Measurements from ENCODE around the gene COX7C.
A peak's percentile ranks its signal among the peaks of the same experiment; 100 is the strongest.
"Not testable (repeated sequence)": the region's sequence is repeated elsewhere in the genome, so short reads cannot be mapped to it uniquely, and the experiment has no call there.

Gene COX7C, protein sequence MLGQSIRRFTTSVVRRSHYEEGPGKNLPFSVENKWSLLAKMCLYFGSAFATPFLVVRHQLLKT

DNA sequence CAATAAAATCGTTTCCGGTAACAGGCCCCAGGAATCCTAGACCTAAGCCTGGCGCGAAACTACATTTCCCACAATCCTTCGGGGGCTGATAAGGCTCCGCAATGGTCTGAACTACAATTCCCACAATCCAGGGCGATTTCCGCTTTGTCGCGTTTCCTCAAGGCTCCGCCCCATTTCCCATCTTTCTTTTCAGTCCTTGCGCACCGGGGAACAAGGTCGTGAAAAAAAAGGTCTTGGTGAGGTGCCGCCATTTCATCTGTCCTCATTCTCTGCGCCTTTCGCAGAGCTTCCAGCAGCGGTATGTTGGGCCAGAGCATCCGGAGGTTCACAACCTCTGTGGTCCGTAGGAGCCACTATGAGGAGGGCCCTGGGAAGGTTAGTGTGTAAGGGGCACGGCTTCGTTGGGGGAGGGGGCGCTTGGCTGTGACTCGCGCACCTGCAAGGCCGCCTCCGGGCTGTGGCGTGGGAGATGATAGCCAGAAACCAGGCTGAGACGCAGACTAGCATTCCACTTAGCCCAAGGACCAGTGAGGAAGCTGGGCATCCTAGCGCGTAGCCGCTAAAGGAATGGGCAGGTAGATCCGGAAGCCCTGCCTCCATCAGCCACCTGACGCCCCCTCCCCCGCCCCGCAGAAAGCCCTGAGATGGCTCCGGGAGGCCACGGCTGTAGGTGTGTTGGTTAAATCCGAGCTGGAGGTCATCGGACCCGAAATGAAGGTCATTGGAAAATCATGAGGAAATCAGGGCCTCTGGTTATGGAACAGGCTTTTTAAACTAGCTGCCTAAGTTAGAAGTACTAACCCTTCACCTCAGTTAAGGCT, at the start of gene COX7C:
TSS of gene COX7C (plus strand) at position 186 of the 821 bp plus-strand sequence. CDS start at position 301, 115 bp downstream.
- peak within 1 kb of the TSS; percentile 98 for H3K9ac ChIP-seq (ENCODE audit: low read length)
- H3K9me3 ChIP-seq (ENCODE audit: control insufficient read depth, low read length): no peaks in the 10 kb centered on the region
- peak within 1 kb of the TSS; percentile 99 for H3K4me3 ChIP-seq (ENCODE audit: low read length)
- H3K27me3 ChIP-seq (ENCODE audit: control insufficient read depth, insufficient read depth, low read length): no peaks in the 10 kb centered on the region
- H3K36me3 ChIP-seq (ENCODE audit: control insufficient read depth, insufficient read depth, low read length): no peaks in the 10 kb centered on the region
- H3K4me1 ChIP-seq (ENCODE audit: control insufficient read depth, insufficient read depth, low read length): no peaks in the 10 kb centered on the region

DNA sequence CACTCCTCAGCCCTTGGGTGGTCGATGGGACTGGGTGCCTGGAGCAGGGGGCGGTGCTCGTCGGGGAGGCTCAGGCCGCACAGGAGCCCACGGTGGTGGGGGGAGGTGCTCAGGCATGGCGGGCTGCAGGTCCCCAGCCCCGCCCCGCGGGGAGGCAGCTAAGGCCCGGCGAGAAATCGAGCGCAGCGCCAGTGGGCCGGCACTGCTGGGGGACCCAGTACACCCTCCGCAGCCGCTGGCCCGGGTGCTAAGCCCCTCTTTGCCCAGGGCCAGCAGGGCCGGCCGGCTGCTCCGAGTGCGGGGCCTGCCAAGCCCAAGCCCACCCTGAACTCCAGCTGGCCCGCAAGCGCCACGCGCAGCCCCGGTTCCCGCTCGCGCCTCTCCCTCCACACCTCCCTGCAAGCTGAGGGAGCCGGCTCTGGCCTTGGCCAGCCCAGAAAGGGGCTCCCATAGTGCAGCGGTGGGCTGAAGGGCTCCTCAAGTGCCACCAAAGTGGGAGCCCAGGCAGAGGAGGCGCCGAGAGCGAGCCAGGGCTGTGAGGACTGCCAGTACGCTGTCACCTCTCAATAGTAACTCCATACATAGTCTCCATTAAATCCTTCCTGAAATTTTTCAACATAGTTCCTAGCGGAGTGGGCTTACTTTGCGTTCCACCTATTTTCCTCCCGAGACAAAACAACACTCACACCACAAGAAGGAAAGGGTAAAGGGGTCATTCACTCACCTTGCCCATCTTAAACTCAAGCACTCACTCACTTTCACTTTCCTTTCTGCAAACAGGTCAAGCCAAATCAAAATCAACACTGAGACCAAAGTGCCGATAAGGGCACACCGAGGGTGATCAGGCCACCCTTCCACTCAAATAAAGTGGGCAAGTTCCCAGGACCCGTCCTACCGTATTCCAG, 48.0 kb upstream of the COX7C start:
- H3K4me1 ChIP-seq (ENCODE audit: control insufficient read depth, insufficient read depth, low read length); H3K27me3 ChIP-seq (ENCODE audit: control insufficient read depth, insufficient read depth, low read length); H3K36me3 ChIP-seq (ENCODE audit: control insufficient read depth, insufficient read depth, low read length); H3K4me3 ChIP-seq (ENCODE audit: low read length); H3K9ac ChIP-seq (ENCODE audit: low read length); H3K9me3 ChIP-seq (ENCODE audit: control insufficient read depth, low read length): not testable (repeated sequence)

DNA sequence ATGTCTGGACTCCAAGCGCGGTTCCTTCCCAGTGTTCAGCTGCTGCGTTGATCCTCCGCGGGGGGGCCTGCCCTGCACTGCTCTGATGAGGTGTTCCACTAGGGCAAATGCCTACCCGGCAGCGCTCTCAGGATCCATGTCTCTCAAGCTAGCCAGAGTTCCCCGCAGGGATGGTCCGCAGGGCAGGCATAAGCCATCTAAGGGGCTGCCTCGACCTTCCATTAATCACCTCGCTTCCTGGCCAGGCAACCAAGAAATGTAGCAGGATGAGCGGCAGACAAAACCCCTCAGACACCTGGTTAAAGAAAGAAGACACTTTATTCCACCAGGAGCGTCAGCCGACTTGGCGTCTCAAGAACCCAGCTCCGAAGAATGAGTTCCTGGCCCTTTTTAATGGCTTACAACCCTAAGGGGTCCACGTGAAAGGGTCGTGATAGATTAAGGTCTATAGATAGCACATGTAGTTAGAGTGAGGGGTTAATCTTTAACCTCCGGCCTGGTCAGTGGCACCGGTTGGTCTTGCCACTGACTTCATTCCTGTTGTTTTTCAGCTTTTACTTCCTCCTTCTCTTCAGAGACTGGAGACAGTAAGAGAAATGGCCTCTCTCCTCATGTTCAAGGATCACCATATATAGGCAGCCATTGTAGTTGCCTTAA, 47.2 kb upstream of the COX7C start:
- no peaks in the 10 kb centered on the region for H3K36me3 ChIP-seq (ENCODE audit: control insufficient read depth, insufficient read depth, low read length)
- H3K9ac ChIP-seq (ENCODE audit: low read length): no peak overlapping the region
- H3K9me3 ChIP-seq (ENCODE audit: control insufficient read depth, low read length): no peaks in the 10 kb centered on the region
- no peaks in the 10 kb centered on the region for H3K4me1 ChIP-seq (ENCODE audit: control insufficient read depth, insufficient read depth, low read length)
- no peak overlapping the region for H3K4me3 ChIP-seq (ENCODE audit: low read length)
- H3K27me3 ChIP-seq (ENCODE audit: control insufficient read depth, insufficient read depth, low read length): no peaks in the 10 kb centered on the region

DNA sequence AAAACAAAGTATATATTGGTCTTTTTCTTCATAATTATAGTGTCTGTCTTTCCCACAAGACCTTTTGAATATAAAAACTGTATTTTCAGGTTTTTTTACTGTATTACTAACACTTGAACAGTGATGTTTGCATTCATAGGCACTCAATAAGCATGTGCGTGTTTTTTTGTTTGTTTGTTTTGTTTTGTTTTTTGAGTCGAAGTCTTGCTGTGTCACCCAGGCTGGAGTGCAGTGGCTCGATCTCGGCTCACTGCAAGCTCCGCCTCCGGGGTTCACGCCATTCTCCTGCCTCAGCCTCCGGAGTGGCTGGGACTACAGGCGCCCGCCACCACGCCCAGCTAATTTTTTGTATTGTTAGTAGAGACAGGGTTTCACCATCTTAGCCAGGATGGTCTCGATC, 46.6 kb upstream of the COX7C start:
- H3K4me1 ChIP-seq (ENCODE audit: control insufficient read depth, insufficient read depth, low read length); H3K9ac ChIP-seq (ENCODE audit: low read length); H3K27me3 ChIP-seq (ENCODE audit: control insufficient read depth, insufficient read depth, low read length): not testable (repeated sequence)

GRCh38 chr5:86572825-86573517, 44.8 kb upstream of the COX7C start:
- Histone ChIP-seq H3K4me1 (ENCODE audit: control insufficient read depth, insufficient read depth, low read length) (no peaks in the 10 kb centered on the region), H3K27me3 (ENCODE audit: control insufficient read depth, insufficient read depth, low read length) (no peaks in the 10 kb centered on the region), H3K36me3 (ENCODE audit: control insufficient read depth, insufficient read depth, low read length) (no peaks in the 10 kb centered on the region), H3K9me3 (ENCODE audit: control insufficient read depth, low read length) (no peaks in the 10 kb centered on the region), H3K4me3 (ENCODE audit: low read length) (no peak overlapping the region), H3K9ac (ENCODE audit: low read length) (no peak overlapping the region)

More for the DNA sequence above, 46.6 kb upstream of the COX7C start:
- H3K36me3 ChIP-seq (ENCODE audit: control insufficient read depth, insufficient read depth, low read length); H3K9me3 ChIP-seq (ENCODE audit: control insufficient read depth, low read length); H3K4me3 ChIP-seq (ENCODE audit: low read length): not testable (repeated sequence)

- Histone ChIP-seq H3K9me3 (ENCODE audit: control insufficient read depth, low read length) (no peaks in the 10 kb centered on the region), H3K27me3 (ENCODE audit: control insufficient read depth, insufficient read depth, low read length) (no peaks in the 10 kb centered on the region), H3K4me3 (ENCODE audit: low read length) (no peak overlapping the region), H3K9ac (ENCODE audit: low read length) (no peak overlapping the region), H3K4me1 (ENCODE audit: control insufficient read depth, insufficient read depth, low read length) (no peaks in the 10 kb centered on the region), H3K36me3 (ENCODE audit: control insufficient read depth, insufficient read depth, low read length) (no peaks in the 10 kb centered on the region)
Observed at GRCh38 chr5:86579502-86579901, 38.2 kb upstream of the COX7C start.

DNA sequence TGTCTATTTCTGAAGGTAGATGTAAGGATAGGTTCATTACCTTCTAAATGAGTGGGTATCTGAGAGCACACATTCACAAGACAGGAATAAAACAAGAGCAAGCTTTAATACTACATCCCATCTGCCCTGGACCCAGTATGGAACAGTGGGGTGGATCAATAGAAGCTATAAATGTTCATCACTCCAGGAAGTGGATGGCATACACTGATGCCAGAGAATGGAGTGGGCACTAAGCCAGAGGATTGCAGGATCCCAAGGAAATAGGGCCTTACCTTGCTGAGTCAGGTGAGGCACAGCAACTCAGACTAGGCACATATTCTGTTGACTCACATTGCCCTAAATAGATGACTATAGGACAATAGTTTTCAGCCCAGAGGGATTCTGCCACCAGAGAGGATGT, 21.3 kb upstream of the COX7C start:
- Histone ChIP-seq H3K4me1 (ENCODE audit: control insufficient read depth, insufficient read depth, low read length) (no peaks in the 10 kb centered on the region), H3K9me3 (ENCODE audit: control insufficient read depth, low read length) (no peaks in the 10 kb centered on the region), H3K4me3 (ENCODE audit: low read length) (no peak overlapping the region), H3K27me3 (ENCODE audit: control insufficient read depth, insufficient read depth, low read length) (no peaks in the 10 kb centered on the region), H3K9ac (ENCODE audit: low read length) (no peak overlapping the region), H3K36me3 (ENCODE audit: control insufficient read depth, insufficient read depth, low read length) (no peaks in the 10 kb centered on the region)

- H3K9ac ChIP-seq (ENCODE audit: low read length): no peak overlapping the region
- no peaks in the 10 kb centered on the region for H3K9me3 ChIP-seq (ENCODE audit: control insufficient read depth, low read length)
Observed at GRCh38 chr5:86605881-86606280, 11.9 kb upstream of the COX7C start.

DNA sequence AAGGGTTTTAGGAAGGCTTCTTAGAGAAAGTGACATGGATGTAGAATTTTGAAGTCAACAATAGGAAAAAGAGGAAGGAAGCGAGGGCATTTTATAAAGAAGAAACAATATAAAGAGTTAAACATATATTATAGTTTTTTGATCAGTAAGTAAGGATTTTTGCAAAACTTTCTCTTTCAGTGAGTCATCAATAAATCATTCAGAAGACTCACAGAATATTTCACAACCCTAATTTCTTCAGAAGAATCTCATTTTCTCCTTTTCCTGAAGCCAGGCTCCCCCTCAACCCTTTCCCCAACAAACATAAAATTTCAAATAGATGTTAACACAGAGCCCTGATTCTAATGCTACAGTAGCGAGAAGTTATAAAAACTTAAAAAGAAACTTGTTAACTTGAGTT, 4.3 kb upstream of the COX7C start:
- Histone ChIP-seq H3K4me1 (ENCODE audit: control insufficient read depth, insufficient read depth, low read length) (no peaks in the 10 kb centered on the region), H3K9ac (ENCODE audit: low read length) (no peak overlapping the region), H3K9me3 (ENCODE audit: control insufficient read depth, low read length) (no peaks in the 10 kb centered on the region), H3K27me3 (ENCODE audit: control insufficient read depth, insufficient read depth, low read length) (no peaks in the 10 kb centered on the region), H3K36me3 (ENCODE audit: control insufficient read depth, insufficient read depth, low read length) (no peaks in the 10 kb centered on the region), H3K4me3 (ENCODE audit: low read length) (no peak overlapping the region)

More at GRCh38 chr5:86605881-86606280, 11.9 kb upstream of the COX7C start:
- Histone ChIP-seq H3K36me3 (ENCODE audit: control insufficient read depth, insufficient read depth, low read length) (no peaks in the 10 kb centered on the region), H3K27me3 (ENCODE audit: control insufficient read depth, insufficient read depth, low read length) (no peaks in the 10 kb centered on the region), H3K4me3 (ENCODE audit: low read length) (no peak overlapping the region), H3K4me1 (ENCODE audit: control insufficient read depth, insufficient read depth, low read length) (no peaks in the 10 kb centered on the region)

DNA sequence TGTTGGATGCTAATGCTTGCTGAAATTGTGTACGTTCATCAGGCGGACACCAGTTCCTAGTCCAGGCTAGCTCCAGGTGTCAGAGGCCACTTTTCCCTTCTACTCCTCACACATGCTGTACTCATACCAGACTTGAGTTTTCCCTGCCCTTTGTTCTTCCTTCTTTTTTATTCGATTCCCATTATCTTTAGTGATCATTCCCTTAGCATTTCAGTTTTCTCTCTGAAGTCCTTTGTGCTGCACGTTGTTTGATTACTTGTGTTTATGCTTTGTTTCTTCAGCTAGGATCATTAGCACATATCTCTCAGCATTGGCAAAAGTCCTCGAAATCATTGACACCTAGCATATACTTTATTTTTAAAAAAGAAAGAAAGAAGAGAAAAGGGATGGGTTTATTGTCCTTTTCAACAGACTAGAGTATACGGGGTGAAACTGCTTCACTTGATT, 409 bp upstream of the COX7C start:
- no peaks in the 10 kb centered on the region for H3K4me1 ChIP-seq (ENCODE audit: control insufficient read depth, insufficient read depth, low read length)
- no peaks in the 10 kb centered on the region for H3K27me3 ChIP-seq (ENCODE audit: control insufficient read depth, insufficient read depth, low read length)
- H3K36me3 ChIP-seq (ENCODE audit: control insufficient read depth, insufficient read depth, low read length): no peaks in the 10 kb centered on the region
- no peaks in the 10 kb centered on the region for H3K9me3 ChIP-seq (ENCODE audit: control insufficient read depth, low read length)
- peak overlapping the region; percentile 99 for H3K4me3 ChIP-seq (ENCODE audit: low read length)
- no peak overlapping the region for H3K9ac ChIP-seq (ENCODE audit: low read length)

GRCh38 chr5:86623785-86624483, 6.2 kb downstream of the COX7C start:
- H3K27me3 ChIP-seq (ENCODE audit: control insufficient read depth, insufficient read depth, low read length): no peaks in the 10 kb centered on the region
- no peak overlapping the region for H3K9ac ChIP-seq (ENCODE audit: low read length)
- no peaks in the 10 kb centered on the region for H3K4me1 ChIP-seq (ENCODE audit: control insufficient read depth, insufficient read depth, low read length)
- H3K4me3 ChIP-seq (ENCODE audit: low read length): no peak overlapping the region
- H3K36me3 ChIP-seq (ENCODE audit: control insufficient read depth, insufficient read depth, low read length): no peaks in the 10 kb centered on the region
- H3K9me3 ChIP-seq (ENCODE audit: control insufficient read depth, low read length): no peaks in the 10 kb centered on the region

Data from mucosa of stomach (tissue), 1 donor.